Loucy (cell line): ENCODE results near the gene MALRD1.

Source experiments
- H2AFZ ChIP-seq: fragments of 200-600 bp; sonication (generic); 2 replicates; pipeline ENCODE4 v1.6.0; 2016; ENCODE audit warnings: antibody characterized with exemption, mild to moderate bottlenecking, low read length, moderate library complexity
- H3F3A ChIP-seq: fragments of 200-600 bp; 2 replicates; pipeline ENCODE4 v1.6.0; 2016; ENCODE audit warnings: antibody characterized with exemption, low read depth, mild to moderate bottlenecking
- H3K27me3 ChIP-seq: fragments of 200-600 bp; sonication (generic); 2 replicates; pipeline ENCODE4 v1.6.1; 2014; ENCODE audit warnings: low read length, mild to moderate bottlenecking; ENCODE audit not compliant: insufficient read depth, poor library complexity, severe bottlenecking
- H3K36me3 ChIP-seq: fragments of 200-600 bp; sonication (generic); 2 replicates; pipeline ENCODE4 v1.6.1; 2016; ENCODE audit warnings: low read length; ENCODE audit not compliant: insufficient read depth
- H3K4me1 ChIP-seq: fragments of 200-600 bp; sonication (generic); 2 replicates; pipeline ENCODE4 v1.5.1; 2014; ENCODE audit warnings: low read length, mild to moderate bottlenecking; ENCODE audit not compliant: insufficient read depth, poor library complexity, severe bottlenecking
- H3K4me2 ChIP-seq: fragments of 200-600 bp; sonication (generic); 2 replicates; pipeline ENCODE4 v1.6.0; 2014; ENCODE audit warnings: antibody characterized with exemption, low read length, low read depth, mild to moderate bottlenecking; ENCODE audit not compliant: poor library complexity, severe bottlenecking
- H3K4me3 ChIP-seq: fragments of 200-600 bp; sonication (generic); 2 replicates; pipeline ENCODE4 v1.5.1; 2014; ENCODE audit warnings: low read length, mild to moderate bottlenecking, mixed read lengths; ENCODE audit not compliant: poor library complexity, severe bottlenecking
- H3K79me2 ChIP-seq: fragments of 200-600 bp; sonication (generic); 2 replicates; pipeline ENCODE4 v1.6.1; 2014; ENCODE audit warnings: low read length; ENCODE audit not compliant: insufficient read depth
- H3K9ac ChIP-seq: fragments of 200-600 bp; sonication (generic); 2 replicates; pipeline ENCODE4 v1.6.0; 2014; ENCODE audit warnings: mild to moderate bottlenecking, low read depth, low read length, moderate library complexity; ENCODE audit not compliant: poor library complexity, severe bottlenecking
- H3K9me2 ChIP-seq: fragments of 200-600 bp; sonication (generic); replicated peaks from 2 replicates; pipeline ENCODE4 v1.6.1; 2016; ENCODE audit warnings: low read depth, low read length, mixed read lengths
- H3K9me3 ChIP-seq: fragments of 200-600 bp; sonication (generic); 2 replicates; pipeline ENCODE4 v1.6.1; 2014; ENCODE audit warnings: mild to moderate bottlenecking, antibody characterized with exemption, low read length, low read depth; ENCODE audit not compliant: insufficient read depth
- H4K20me1 ChIP-seq: fragments of 200-600 bp; sonication (generic); 2 replicates; pipeline ENCODE4 v1.6.0; 2014; ENCODE audit warnings: antibody characterized with exemption, low read length, mild to moderate bottlenecking; ENCODE audit not compliant: insufficient read depth, poor library complexity, severe bottlenecking
- CTCF ChIP-seq: fragments of 200-600 bp; sonication (generic); conservative IDR thresholded peaks from 2 replicates; pipeline ENCODE4 v1.5.1; 2014; ENCODE audit warnings: mild to moderate bottlenecking, antibody characterized with exemption, low read length
- EZH2phosphoT487 ChIP-seq: fragments of 200-600 bp; IDR thresholded peaks from 2 replicates; pipeline ENCODE4 v1.6.1; 2018; ENCODE audit warnings: antibody characterized with exemption, mild to moderate bottlenecking, moderate library complexity, borderline replicate concordance

The MALRD1 gene

GRCh38 chr10:19416164-19416563 is 367.6 kb downstream of the MALRD1 start:
- H3K4me1 ChIP-seq: no peaks in the 10 kb centered on the region
- no peaks in the 10 kb centered on the region for H3K9me2 ChIP-seq
- no peak overlapping the region for H2AFZ ChIP-seq
- H3K9me3 ChIP-seq: no peaks in the 10 kb centered on the region
- no peaks in the 10 kb centered on the region for H3F3A ChIP-seq
- TF ChIP-seq EZH2phosphoT487 (no peak), CTCF (no peak)
- no peaks in the 10 kb centered on the region for H4K20me1 ChIP-seq
- H3K79me2 ChIP-seq: no peaks in the 10 kb centered on the region
- H3K9ac ChIP-seq: no peak overlapping the region
- no peaks in the 10 kb centered on the region for H3K27me3 ChIP-seq
- H3K4me3 ChIP-seq: no peak overlapping the region
- H3K36me3 ChIP-seq: no peaks in the 10 kb centered on the region
- H3K4me2 ChIP-seq: no peak overlapping the region

GRCh38 chr10:19417740-19418139 is 369.1 kb downstream of the MALRD1 start:
- H3K27me3 ChIP-seq: no peaks in the 10 kb centered on the region
- no peaks in the 10 kb centered on the region for H3K79me2 ChIP-seq

GRCh38 chr10:19421674-19422073 is 373.1 kb downstream of the MALRD1 start:
- no peaks in the 10 kb centered on the region for H3F3A ChIP-seq
- H3K79me2 ChIP-seq: no peaks in the 10 kb centered on the region
- no peaks in the 10 kb centered on the region for H3K27me3 ChIP-seq
- H4K20me1 ChIP-seq: no peaks in the 10 kb centered on the region
- no peaks in the 10 kb centered on the region for H3K36me3 ChIP-seq
- no peaks in the 10 kb centered on the region for H3K9me2 ChIP-seq
- no peaks in the 10 kb centered on the region for H3K9me3 ChIP-seq
- no peak for TF ChIP-seq CTCF
- no peak for TF ChIP-seq EZH2phosphoT487
- no peaks in the 10 kb centered on the region for H3K4me1 ChIP-seq
- H2AFZ ChIP-seq: no peak overlapping the region
- no peak overlapping the region for H3K4me2 ChIP-seq
- H3K4me3 ChIP-seq: no peak overlapping the region
- no peak overlapping the region for H3K9ac ChIP-seq

More at GRCh38 chr10:19417740-19418139, 369.1 kb downstream of the MALRD1 start:
- no peaks in the 10 kb centered on the region for H3F3A ChIP-seq
- no peak overlapping the region for H3K4me2 ChIP-seq
- no peaks in the 10 kb centered on the region for H3K36me3 ChIP-seq
- no peaks in the 10 kb centered on the region for H3K9me2 ChIP-seq
- no peaks in the 10 kb centered on the region for H4K20me1 ChIP-seq
- H3K4me1 ChIP-seq: no peaks in the 10 kb centered on the region
- H3K4me3 ChIP-seq: no peak overlapping the region
- H3K9me3 ChIP-seq: no peaks in the 10 kb centered on the region
- no peak overlapping the region for H3K9ac ChIP-seq
- no peak for TF ChIP-seq CTCF
- TF ChIP-seq EZH2phosphoT487: no peak
- H2AFZ ChIP-seq: no peak overlapping the region
